Measurements from ENCODE around the gene CHRM4.

Gene CHRM4

GRCh38 chr11:46352063-46352841, 39.3 kb downstream of the CHRM4 start:
- H3K27me3 ChIP-seq (ENCODE audit: insufficient read depth, poor library complexity, severe bottlenecking), result no peaks in the 10 kb centered on the region
- no peak overlapping the region for H3K4me3 ChIP-seq (replicated peaks; ENCODE audit: insufficient read depth, low read length)
- H3K27ac ChIP-seq (replicated peaks), result peak overlapping the region; percentile 43
- peak in 1 of 2 experiments; percentile 54 for DNase-seq (ENCODE audit: low read depth in 1 of 2, low spot score in 1 of 2)
- TF ChIP-seq REST (IDR thresholded peaks at IDR 0.05; ENCODE audit: insufficient replicate concordance, low read depth), result no peak
- peak; percentile 92 for TF ChIP-seq CTCF (IDR thresholded peaks at IDR 0.05; ENCODE audit: insufficient read depth, low read length)
- 0 out of 2 replicates have a peak, but pooled peaks have one; percentile 15 for TF ChIP-seq POLR2AphosphoS5 (IDR thresholded peaks at IDR 0.05; ENCODE audit: low read depth)
- TF ChIP-seq GABPA (IDR thresholded peaks at IDR 0.05; ENCODE audit: low read depth), result peak; percentile 28; the same call in 1 of the 2 replicates
- no peak for TF ChIP-seq SPI1 (IDR thresholded peaks at IDR 0.05; ENCODE audit: borderline replicate concordance, low read depth)

GRCh38 chr11:46351606-46352005, 40.0 kb downstream of the CHRM4 start:
- DNase-seq (ENCODE audit: low read depth in 1 of 2, low spot score in 1 of 2), result no peak
- peak overlapping the region; percentile 43 for H3K27ac ChIP-seq (replicated peaks)
- no peak overlapping the region for H3K4me3 ChIP-seq (replicated peaks; ENCODE audit: insufficient read depth, low read length)
- H3K27me3 ChIP-seq (ENCODE audit: insufficient read depth, poor library complexity, severe bottlenecking), result no peaks in the 10 kb centered on the region
- no peak for TF ChIP-seq REST (IDR thresholded peaks at IDR 0.05; ENCODE audit: insufficient replicate concordance, low read depth)
- no peak for TF ChIP-seq GABPA (IDR thresholded peaks at IDR 0.05; ENCODE audit: low read depth)
- no peak for TF ChIP-seq SPI1 (IDR thresholded peaks at IDR 0.05; ENCODE audit: borderline replicate concordance, low read depth)
- no peak for TF ChIP-seq CTCF (IDR thresholded peaks at IDR 0.05; ENCODE audit: insufficient read depth, low read length)

GRCh38 chr11:46351148-46351547, 40.4 kb downstream of the CHRM4 start:
- Histone ChIP-seq H3K27ac (replicated peaks) (no peak overlapping the region), H3K27me3 (ENCODE audit: insufficient read depth, poor library complexity, severe bottlenecking) (no peaks in the 10 kb centered on the region), H3K4me3 (replicated peaks; ENCODE audit: insufficient read depth, low read length) (no peak overlapping the region)
- TF ChIP-seq CTCF (IDR thresholded peaks at IDR 0.05; ENCODE audit: insufficient read depth, low read length) (no peak), POLR2AphosphoS5 (IDR thresholded peaks at IDR 0.05; ENCODE audit: low read depth) (no peak), GABPA (IDR thresholded peaks at IDR 0.05; ENCODE audit: low read depth) (no peak), SPI1 (IDR thresholded peaks at IDR 0.05; ENCODE audit: borderline replicate concordance, low read depth) (no peak), REST (IDR thresholded peaks at IDR 0.05; ENCODE audit: insufficient replicate concordance, low read depth) (no peak)
- no peak for DNase-seq (ENCODE audit: low read depth in 1 of 2, low spot score in 1 of 2)
